Mesothelial cell of epicardium (in vitro differentiated cells): ENCODE measurements around the gene TIMM21. TPM values are rescaled to one million over a fixed set of nuclear protein-coding genes. Genes with fewer than 3 reads are reported as not detected.

Source experiments
- DNase-seq, 2 experiments: peaks; one replicate each; pipeline ENCODE4 v3.0.0; 2021; ENCODE audit warnings: low spot score in 2 of 2; ENCODE audit not compliant: unreplicated experiment in 2 of 2
- H3K27ac Mint-ChIP-seq: 2 replicates; pipeline ENCODE4 v1.8.0; 2021; ENCODE audit warnings: mixed read lengths
- H3K27me3 Mint-ChIP-seq: 2 replicates; pipeline ENCODE4 v1.8.0; 2021; ENCODE audit warnings: low read depth, mixed read lengths
- H3K36me3 Mint-ChIP-seq: 2 replicates; pipeline ENCODE4 v1.8.0; 2021; ENCODE audit warnings: mixed read lengths
- H3K4me1 Mint-ChIP-seq: 2 replicates; pipeline ENCODE4 v1.8.0; 2021; ENCODE audit warnings: mixed read lengths
- H3K4me3 Mint-ChIP-seq: 2 replicates; pipeline ENCODE4 v1.8.0; 2021; ENCODE audit warnings: mild to moderate bottlenecking, moderate library complexity, mixed read lengths
- H3K9me3 Mint-ChIP-seq: 2 replicates; pipeline ENCODE4 v1.8.0; 2021; ENCODE audit warnings: mixed read lengths
- CTCF ChIP-seq: fragments of 200-600 bp; sonication (generic); IDR thresholded peaks from one replicate; pipeline ENCODE4 v1.5.0; 2021; ENCODE audit warnings: antibody characterized with exemption; ENCODE audit not compliant: unreplicated experiment
- total RNA-seq: library from RNA; stranded (reverse); gene quantifications from 3 replicates; pipeline ENCODE4 v1.2.1, GENCODE V29; 2021

Gene TIMM21
- total RNA-seq, 1 donor from 2014 or later, result 22.8 TPM

- no peak overlapping the region for H3K4me3 Mint-ChIP-seq
- H3K27me3 Mint-ChIP-seq, result peaks cover 11% of the 10 kb centered on the region
- peaks cover 17% of the 10 kb centered on the region for H3K4me1 Mint-ChIP-seq
- no peaks in the 10 kb centered on the region for H3K9me3 Mint-ChIP-seq
- DNase-seq, result no peak
- no peak overlapping the region for H3K27ac Mint-ChIP-seq
- H3K36me3 Mint-ChIP-seq, result no peaks in the 10 kb centered on the region
- TF ChIP-seq CTCF, result no peak
Observed at GRCh38 chr18:74190086-74190485, 41.8 kb downstream of the TIMM21 start.

GRCh38 chr18:74191577-74191976, 43.3 kb downstream of the TIMM21 start:
- DNase-seq, result no peak
- Mint-ChIP-seq H3K36me3 (no peaks in the 10 kb centered on the region), H3K4me1 (peaks cover 22% of the 10 kb centered on the region), H3K27me3 (peaks cover 11% of the 10 kb centered on the region), H3K27ac (no peak overlapping the region), H3K4me3 (no peak overlapping the region), H3K9me3 (no peaks in the 10 kb centered on the region)
- no peak for TF ChIP-seq CTCF

GRCh38 chr18:74194691-74195090, 46.4 kb downstream of the TIMM21 start:
- Mint-ChIP-seq H3K4me3 (no peak overlapping the region), H3K4me1 (peaks cover 17% of the 10 kb centered on the region), H3K36me3 (no peaks in the 10 kb centered on the region), H3K27me3 (peaks cover 11% of the 10 kb centered on the region), H3K27ac (no peak overlapping the region), H3K9me3 (no peaks in the 10 kb centered on the region)
- DNase-seq, result no peak
- TF ChIP-seq CTCF, result no peak

- H3K4me1 Mint-ChIP-seq, result peaks cover 8% of the 10 kb centered on the region
- peak overlapping the region; percentile 61 for H3K4me3 Mint-ChIP-seq
- H3K27me3 Mint-ChIP-seq, result peaks cover 11% of the 10 kb centered on the region
- H3K9me3 Mint-ChIP-seq, result no peaks in the 10 kb centered on the region
- TF ChIP-seq CTCF, result peak; percentile 95
- no peaks in the 10 kb centered on the region for H3K36me3 Mint-ChIP-seq
- H3K27ac Mint-ChIP-seq, result peak overlapping the region; percentile 31
- peak in 1 of 2 experiments; percentile 42 for DNase-seq
Observed at GRCh38 chr18:74196220-74197119, 48.1 kb downstream of the TIMM21 start.

GRCh38 chr18:74197705-74198341, 49.5 kb downstream of the TIMM21 start:
- no peak for TF ChIP-seq CTCF
- Mint-ChIP-seq H3K4me1 (peaks cover 8% of the 10 kb centered on the region), H3K27ac (no peak overlapping the region), H3K4me3 (no peak overlapping the region), H3K36me3 (no peaks in the 10 kb centered on the region), H3K9me3 (no peaks in the 10 kb centered on the region), H3K27me3 (peaks cover 11% of the 10 kb centered on the region)
- no peak for DNase-seq
